ENCODE results near the gene NCS1.

DNA sequence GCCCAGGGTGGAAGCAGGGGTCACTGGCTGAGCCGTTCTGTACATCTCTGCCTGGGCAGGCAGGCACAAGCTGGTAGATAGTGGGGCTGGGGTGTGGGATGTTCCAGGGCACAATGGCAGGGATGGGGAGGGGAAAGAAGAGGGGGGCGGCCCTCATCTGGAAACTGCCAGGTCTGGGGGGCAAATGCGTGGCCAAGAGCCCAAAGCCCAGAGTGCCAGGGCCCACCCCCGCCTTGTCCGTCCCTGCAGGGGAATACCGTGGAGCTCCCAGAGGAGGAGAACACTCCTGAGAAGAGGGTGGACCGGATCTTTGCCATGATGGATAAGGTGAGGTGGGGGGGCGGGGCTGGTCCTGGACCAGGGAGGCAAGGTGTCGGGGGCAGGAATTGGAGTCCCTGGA is 50.6 kb downstream of the NCS1 start:
- TF ChIP-seq JUND (IDR thresholded peaks at IDR 0.05; ENCODE audit: low read length) (no peak), CEBPB (IDR thresholded peaks at IDR 0.05; ENCODE audit: low read depth, low read length) (no peak), ZNF274 (IDR thresholded peaks at IDR 0.05; ENCODE audit: borderline replicate concordance, extremely low read depth, low read length) (no peak), RNF2 (IDR thresholded peaks at IDR 0.05; ENCODE audit: borderline replicate concordance, low read depth, low read length, missing control alignments, poor library complexity, severe bottlenecking) (no peak), EP300 (IDR thresholded peaks at IDR 0.05; ENCODE audit: borderline replicate concordance in 1 of 2, low read depth in 2 of 2, low read length in 2 of 2) (no peak), POU5F1 (IDR thresholded peaks at IDR 0.05; ENCODE audit: low read depth, low read length) (no peak)
- TF ChIP-seq, protein P1, sequence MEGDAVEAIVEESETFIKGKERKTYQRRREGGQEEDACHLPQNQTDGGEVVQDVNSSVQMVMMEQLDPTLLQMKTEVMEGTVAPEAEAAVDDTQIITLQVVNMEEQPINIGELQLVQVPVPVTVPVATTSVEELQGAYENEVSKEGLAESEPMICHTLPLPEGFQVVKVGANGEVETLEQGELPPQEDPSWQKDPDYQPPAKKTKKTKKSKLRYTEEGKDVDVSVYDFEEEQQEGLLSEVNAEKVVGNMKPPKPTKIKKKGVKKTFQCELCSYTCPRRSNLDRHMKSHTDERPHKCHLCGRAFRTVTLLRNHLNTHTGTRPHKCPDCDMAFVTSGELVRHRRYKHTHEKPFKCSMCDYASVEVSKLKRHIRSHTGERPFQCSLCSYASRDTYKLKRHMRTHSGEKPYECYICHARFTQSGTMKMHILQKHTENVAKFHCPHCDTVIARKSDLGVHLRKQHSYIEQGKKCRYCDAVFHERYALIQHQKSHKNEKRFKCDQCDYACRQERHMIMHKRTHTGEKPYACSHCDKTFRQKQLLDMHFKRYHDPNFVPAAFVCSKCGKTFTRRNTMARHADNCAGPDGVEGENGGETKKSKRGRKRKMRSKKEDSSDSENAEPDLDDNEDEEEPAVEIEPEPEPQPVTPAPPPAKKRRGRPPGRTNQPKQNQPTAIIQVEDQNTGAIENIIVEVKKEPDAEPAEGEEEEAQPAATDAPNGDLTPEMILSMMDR (IDR thresholded peaks at IDR 0.05; ENCODE audit: control extremely low read depth in 1 of 3, insufficient read depth in 1 of 3, low read depth in 1 of 3, low read length in 3 of 3): no peak

Data from H1 (cell line).